NB4 (cell line): ENCODE results near the gene BORCS5.

Source experiments
- MYC ChIP-seq: IDR thresholded peaks from 2 replicates; pipeline ENCODE4 v1.6.1; 2011; ENCODE audit warnings: low read depth, low read length
- POLR2A ChIP-seq: IDR thresholded peaks from 2 replicates; pipeline ENCODE4 v1.6.1; 2011; ENCODE audit warnings: mild to moderate bottlenecking; ENCODE audit not compliant: insufficient read length; ENCODE audit errors: extremely low read depth
- TF ChIP-seq, protein P1 (sequence below): IDR thresholded peaks from one replicate; pipeline ENCODE4 v1.5.1; 2012; ENCODE audit warnings: low read depth, low read length
- TF ChIP-seq, protein P2 (sequence below): IDR thresholded peaks from 2 replicates; pipeline ENCODE4 v1.6.1; 2011; ENCODE audit warnings: low read depth, low read length

DNA sequence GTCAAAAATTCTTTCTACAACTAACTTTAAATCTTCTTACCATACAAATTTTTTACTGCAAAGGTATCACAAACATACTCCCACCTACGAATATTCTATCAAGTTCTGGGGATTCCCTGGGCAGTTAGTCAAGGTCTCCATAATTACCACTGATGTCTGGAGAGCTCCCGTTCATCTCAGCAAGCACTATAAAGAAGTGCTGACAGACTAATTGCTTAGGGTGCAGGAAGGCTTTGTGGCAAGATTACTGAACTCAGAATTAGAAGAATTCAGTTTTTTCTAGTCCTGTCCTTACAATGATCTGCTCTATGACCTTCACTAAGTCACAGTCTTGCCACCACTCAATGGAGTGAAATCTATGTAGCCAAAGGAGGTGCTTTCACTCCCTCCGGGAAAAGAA lies 144.2 kb downstream of the BORCS5 start:
- TF ChIP-seq, protein P1, sequence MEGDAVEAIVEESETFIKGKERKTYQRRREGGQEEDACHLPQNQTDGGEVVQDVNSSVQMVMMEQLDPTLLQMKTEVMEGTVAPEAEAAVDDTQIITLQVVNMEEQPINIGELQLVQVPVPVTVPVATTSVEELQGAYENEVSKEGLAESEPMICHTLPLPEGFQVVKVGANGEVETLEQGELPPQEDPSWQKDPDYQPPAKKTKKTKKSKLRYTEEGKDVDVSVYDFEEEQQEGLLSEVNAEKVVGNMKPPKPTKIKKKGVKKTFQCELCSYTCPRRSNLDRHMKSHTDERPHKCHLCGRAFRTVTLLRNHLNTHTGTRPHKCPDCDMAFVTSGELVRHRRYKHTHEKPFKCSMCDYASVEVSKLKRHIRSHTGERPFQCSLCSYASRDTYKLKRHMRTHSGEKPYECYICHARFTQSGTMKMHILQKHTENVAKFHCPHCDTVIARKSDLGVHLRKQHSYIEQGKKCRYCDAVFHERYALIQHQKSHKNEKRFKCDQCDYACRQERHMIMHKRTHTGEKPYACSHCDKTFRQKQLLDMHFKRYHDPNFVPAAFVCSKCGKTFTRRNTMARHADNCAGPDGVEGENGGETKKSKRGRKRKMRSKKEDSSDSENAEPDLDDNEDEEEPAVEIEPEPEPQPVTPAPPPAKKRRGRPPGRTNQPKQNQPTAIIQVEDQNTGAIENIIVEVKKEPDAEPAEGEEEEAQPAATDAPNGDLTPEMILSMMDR, result no peak
- TF ChIP-seq POLR2A, result no peak
- TF ChIP-seq, protein P2, sequence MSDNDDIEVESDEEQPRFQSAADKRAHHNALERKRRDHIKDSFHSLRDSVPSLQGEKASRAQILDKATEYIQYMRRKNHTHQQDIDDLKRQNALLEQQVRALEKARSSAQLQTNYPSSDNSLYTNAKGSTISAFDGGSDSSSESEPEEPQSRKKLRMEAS, result no peak
- TF ChIP-seq MYC, result no peak
